GM12878 (cell line): ENCODE results near the gene ZNF534. TPM values are rescaled to one million over a fixed set of nuclear protein-coding genes. Genes with fewer than 3 reads are reported as not detected.

Experiments
- ASH2L ChIP-seq: fragments of 300-600, 200-600 bp; sonication (generic); IDR thresholded peaks from 2 replicates; pipeline ENCODE4 v1.6.1; 2017; ENCODE audit warnings: low read depth, mild to moderate bottlenecking, borderline replicate concordance
- EP300 ChIP-seq, 2 experiments: fragments of 150-350 bp in 1 of 2; IDR thresholded peaks; 2 replicates each; pipeline ENCODE4 v1.6.1; 2011 to 2012; ENCODE audit warnings: low read depth in 2 of 2, low read length in 2 of 2, borderline replicate concordance in 1 of 2, improper control_type of control experiment in 1 of 2, inconsistent platforms in 1 of 2; ENCODE audit not compliant: control insufficient read depth in 1 of 2
- MAX ChIP-seq: IDR thresholded peaks from 2 replicates; pipeline ENCODE4 v1.6.1; 2012; ENCODE audit warnings: low read depth, low read length, improper control_type of control experiment
- NR2C1 ChIP-seq: fragments of 450-650 bp; IDR thresholded peaks from 2 replicates; pipeline ENCODE4 v1.6.1; 2017; ENCODE audit warnings: antibody characterized with exemption, mild to moderate bottlenecking, moderate library complexity
- PRDM15 ChIP-seq: fragments of 450-650 bp; formaldehyde crosslinking; IDR thresholded peaks from 2 replicates; pipeline ENCODE4 v1.4.0; 2020; ENCODE audit warnings: mild to moderate bottlenecking, moderate library complexity
- SIX5 ChIP-seq: IDR thresholded peaks from 2 replicates; pipeline ENCODE4 v1.6.1; 2011; ENCODE audit warnings: mild to moderate bottlenecking, low read depth, low read length, moderate library complexity; ENCODE audit not compliant: severe bottlenecking
- SUZ12 ChIP-seq: fragments of 200-600 bp; sonication (generic); IDR thresholded peaks from one replicate; pipeline ENCODE4 v1.6.1; 2018; ENCODE audit warnings: antibody characterized with exemption, mild to moderate bottlenecking; ENCODE audit not compliant: unreplicated experiment
- YBX1 ChIP-seq: fragments of 450-650 bp; IDR thresholded peaks from 2 replicates; pipeline ENCODE4 v1.6.1; 2016; ENCODE audit warnings: antibody characterized with exemption
- ZNF24 ChIP-seq: fragments of 450-650 bp; IDR thresholded peaks from 2 replicates; pipeline ENCODE4 v1.6.1; 2017; ENCODE audit warnings: antibody characterized with exemption, mild to moderate bottlenecking
- ZNF687 ChIP-seq: fragments of 450-650 bp; IDR thresholded peaks from 2 replicates; pipeline ENCODE4 v1.6.1; 2017; ENCODE audit warnings: mild to moderate bottlenecking, moderate library complexity
- polyA plus RNA-seq, 11 experiments: library from polyadenylated mRNA; depleted of rRNA in 4 of 11; unstranded in 6 of 11; stranded (reverse) in 5 of 11; fragments of >200 nt; fragmentation: Nextera tagmentation in 4 of 11; fragmentation: Illumina TruSeq in 1 of 11; extraction: Ambion mirVana in 4 of 11; extraction: Trizol in 1 of 11; gene quantifications; 1 replicate in 1 of 11; 2 replicates in 10 of 11; pipeline versions ENCODE4 v1.2.1 to v1.2.3, GENCODE V29; 2011 to 2016; ENCODE audit warnings: inconsistent platforms in 2 of 11, missing spikeins in 2 of 11, low read depth in 1 of 11
- total RNA-seq, 4 experiments: library from RNA; depleted of rRNA in 3 of 4; stranded (reverse); fragments of >200 nt in 3 of 4; fragmentation: Illumina TruSeq in 1 of 4; extraction: Trizol in 1 of 4; gene quantifications; 2 replicates each; pipeline versions ENCODE4 v1.2.1 to v1.2.3, GENCODE V29; 2013 to 2021

ZNF534 gene
- total and polyA plus RNA-seq, 10 of the 15 experiments (the other 5 are each of a cell fraction or from before 2014, with no cell fraction given): 0.39 to 0.79 TPM; not detected in 8

GRCh38 chr19:52494518-52494917 lies 65.6 kb downstream of the ZNF534 start (continued):
- TF ChIP-seq PRDM15 (CRISPR knock-in tag): no peak
- TF ChIP-seq SUZ12: no peak
- TF ChIP-seq YBX1: no peak
- no peak for TF ChIP-seq MAX
- TF ChIP-seq ZNF687: no peak
- no peak for TF ChIP-seq EP300 (IDR thresholded peaks at IDR 0.05; ENCODE audit: borderline replicate concordance in 1 of 2, control insufficient read depth in 1 of 2, low read depth in 2 of 2, low read length in 2 of 2)
- no peak for TF ChIP-seq NR2C1
- TF ChIP-seq ZNF24: no peak
- TF ChIP-seq SIX5: no peak
- no peak for TF ChIP-seq ASH2L
- TF ChIP-seq, all 136 proteins: peak for 0
